ENCODE data around the gene SH2D1B.
"Not testable (repeated sequence)": the region's sequence is repeated elsewhere in the genome, so short reads cannot be mapped to it uniquely, and the experiment has no call there.

The SH2D1B gene

GRCh38 chr1:162412002-162412401 is at the start of gene SH2D1B:
Gene SH2D1B (minus strand): TSS chr1:162412136. CDS start chr1:162412016, 120 bp downstream.
- DNase-seq, result no peak

GRCh38 chr1:162458236-162458635 is 46.3 kb upstream of the SH2D1B start:
- DNase-seq, result no peak

GRCh38 chr1:162456323-162456722 is 44.4 kb upstream of the SH2D1B start:
- DNase-seq, result no peak

GRCh38 chr1:162454361-162454760 is 42.4 kb upstream of the SH2D1B start:
- DNase-seq, result not testable (repeated sequence)

DNA sequence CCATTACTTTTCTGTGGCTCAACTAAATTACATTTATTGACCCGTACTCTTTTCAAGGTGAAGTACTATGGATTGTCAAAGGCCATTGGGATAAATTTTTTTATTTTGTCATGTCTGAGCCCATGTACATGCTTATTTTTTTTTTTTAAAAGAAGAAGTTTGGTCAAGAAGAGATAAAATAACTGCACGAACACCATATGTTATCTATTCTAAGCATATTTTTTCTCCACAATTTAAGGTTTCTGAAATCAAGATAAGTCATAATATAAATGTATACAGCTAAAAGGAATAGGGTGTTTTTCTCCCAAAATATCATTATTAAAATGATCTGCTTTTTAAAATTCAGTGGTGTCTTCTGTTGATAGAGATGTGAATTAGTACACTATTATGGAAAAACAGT is 35.0 kb upstream of the SH2D1B start:
- DNase-seq, result no peak

DNA sequence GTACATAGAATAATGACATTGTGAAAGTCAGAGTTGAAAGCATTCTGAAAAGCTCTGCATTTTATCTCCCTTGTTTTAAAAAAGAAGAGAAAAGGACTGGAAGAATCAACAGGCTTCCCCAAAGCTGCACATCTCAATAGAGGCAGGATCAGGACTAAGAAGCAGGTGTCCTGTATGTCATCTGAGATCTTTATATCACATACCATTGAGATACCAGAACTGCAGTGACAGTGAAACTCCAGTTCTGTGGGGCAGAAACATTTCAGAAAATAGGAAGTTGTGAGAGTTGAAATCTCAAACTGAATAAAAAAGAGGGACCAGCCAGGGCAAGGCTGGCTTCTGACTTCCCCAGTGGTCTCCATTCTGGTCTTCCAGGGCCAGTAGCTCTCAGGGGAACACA is 33.0 kb upstream of the SH2D1B start:
- no peak for DNase-seq

GRCh38 chr1:162432977-162433713 is 21.2 kb upstream of the SH2D1B start:
- DNase-seq, result not testable (repeated sequence)

DNA sequence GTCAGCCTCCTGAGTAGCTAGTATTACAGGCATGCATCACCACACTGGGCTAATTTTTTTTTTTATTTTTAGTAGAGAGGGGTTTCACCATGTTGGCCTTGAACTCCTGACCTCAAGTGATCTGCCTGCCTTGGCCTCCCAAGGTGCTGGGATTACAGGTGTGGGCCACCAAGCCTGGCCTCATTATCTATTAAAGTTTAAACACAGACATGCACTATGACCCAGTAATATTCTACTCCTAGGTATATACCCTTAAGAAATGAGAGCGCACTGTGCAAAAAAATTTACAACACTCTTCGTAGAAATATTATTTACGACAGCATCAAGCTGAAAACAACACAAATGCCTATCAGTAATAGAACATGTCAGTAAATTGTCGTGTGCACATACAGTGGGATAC is 18.6 kb upstream of the SH2D1B start:
- no peak for DNase-seq

- DNase-seq, result no peak
These were observed 10.9 kb upstream of the SH2D1B start for GRCh38 chr1:162422662-162423375.

GRCh38 chr1:162421258-162422164 is 9.6 kb upstream of the SH2D1B start:
- no peak for DNase-seq

- DNase-seq, result no peak
These were observed 8.2 kb upstream of the SH2D1B start for GRCh38 chr1:162420120-162420519.

- not testable (repeated sequence) for DNase-seq
These were observed 7.6 kb upstream of the SH2D1B start for GRCh38 chr1:162419450-162419931.

- not testable (repeated sequence) for DNase-seq
These were observed 6.6 kb upstream of the SH2D1B start for GRCh38 chr1:162418584-162418983.

DNA sequence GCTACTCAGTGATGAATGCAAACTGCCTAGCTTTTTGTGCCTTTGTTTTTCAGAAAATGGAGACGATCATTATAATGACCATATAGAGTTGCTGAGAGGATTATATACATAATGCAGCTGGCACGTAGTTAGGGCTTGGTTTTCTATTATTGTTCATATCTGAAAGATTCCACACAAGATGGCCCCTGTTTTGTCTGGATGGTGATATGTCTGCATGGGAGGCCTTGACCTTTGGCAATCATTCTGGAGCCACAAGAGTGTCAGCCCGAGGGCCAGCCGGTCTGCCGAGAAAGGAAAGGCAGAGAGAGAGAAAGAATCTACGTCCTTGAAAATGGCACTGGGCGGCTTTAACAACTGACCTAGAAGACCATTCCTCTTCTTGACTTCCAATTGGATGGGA is 5.7 kb upstream of the SH2D1B start:
- DNase-seq, result no peak

DNA sequence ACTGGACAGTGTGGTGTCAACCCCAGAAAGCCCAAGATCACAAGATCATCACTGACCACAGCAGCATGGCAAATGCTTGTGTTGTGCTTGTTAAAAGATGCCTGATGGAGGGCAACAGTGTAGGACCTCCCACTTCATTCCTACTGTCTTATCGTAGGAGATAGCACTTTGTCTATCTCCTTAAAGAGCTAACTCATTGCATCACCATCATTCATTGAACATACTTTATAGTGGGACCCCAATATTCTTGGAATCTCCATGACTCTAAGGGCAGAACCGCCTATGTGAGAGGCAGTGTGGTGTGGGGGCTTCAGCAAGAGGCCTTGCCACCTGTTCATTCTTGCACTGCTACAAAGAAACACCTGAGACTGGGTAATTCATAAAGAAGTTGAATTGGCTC is 5.0 kb upstream of the SH2D1B start:
- no peak for DNase-seq

DNA sequence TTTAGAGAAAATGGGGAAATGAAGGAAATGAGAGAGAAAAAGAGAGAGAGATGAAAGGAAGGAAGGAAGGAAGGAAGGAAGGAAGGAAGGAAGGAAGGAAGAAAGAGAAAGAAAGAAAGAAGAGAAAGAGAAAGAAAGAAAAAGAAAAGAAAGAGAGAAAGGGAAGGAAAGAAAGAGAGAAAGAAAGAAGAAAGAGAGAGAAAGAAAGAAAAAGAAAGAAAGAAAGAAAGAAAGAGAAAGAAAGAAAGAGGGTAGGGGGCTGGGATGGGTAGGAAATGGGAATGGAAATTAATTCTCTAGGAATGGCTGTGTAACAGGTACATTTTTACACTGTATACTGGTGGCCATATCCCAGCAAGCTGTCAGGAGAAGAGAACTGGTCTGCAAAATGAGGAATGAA is 4.3 kb upstream of the SH2D1B start:
- no peak for DNase-seq

DNA sequence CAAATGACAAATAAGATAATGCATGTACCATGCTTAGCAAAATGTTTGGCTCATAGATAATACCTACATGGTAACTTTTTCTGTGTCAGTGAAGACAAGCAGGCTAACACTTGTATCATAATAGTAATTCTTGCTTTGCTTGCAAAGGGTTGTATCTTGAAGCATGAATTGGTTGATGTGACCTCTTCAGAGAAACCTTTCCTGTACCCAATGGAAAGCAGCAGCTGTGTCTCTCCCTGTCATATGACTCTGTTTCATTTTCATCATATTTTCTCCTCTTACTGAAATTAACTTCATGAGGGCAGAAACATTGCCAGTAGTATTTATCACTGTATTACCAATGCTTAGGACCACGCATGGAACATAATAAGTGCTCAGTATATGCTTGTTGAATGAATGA is 4.4 kb downstream of the SH2D1B start:
- no peak for DNase-seq

DNA sequence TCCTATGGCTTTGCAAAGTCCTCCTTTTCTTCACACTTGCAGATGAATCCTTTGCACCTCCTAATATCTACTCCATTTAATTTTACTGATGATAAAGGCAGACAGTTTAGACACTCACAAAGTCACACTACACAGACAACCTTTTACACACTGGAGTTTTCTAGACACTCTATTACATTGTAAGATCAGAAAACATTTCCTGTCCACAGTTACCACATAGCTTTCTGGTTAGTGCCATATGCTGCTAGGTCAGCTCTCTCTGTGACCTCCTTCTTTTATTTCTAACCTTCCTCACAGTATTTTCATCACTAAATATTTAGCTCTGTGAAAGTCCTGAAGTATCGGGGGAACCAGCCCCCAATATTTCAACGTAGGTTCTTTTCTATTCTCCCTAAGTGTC is 5.1 kb downstream of the SH2D1B start:
- DNase-seq, result no peak

GRCh38 chr1:162405800-162406199 is 6.1 kb downstream of the SH2D1B start:
- DNase-seq, result no peak

DNA sequence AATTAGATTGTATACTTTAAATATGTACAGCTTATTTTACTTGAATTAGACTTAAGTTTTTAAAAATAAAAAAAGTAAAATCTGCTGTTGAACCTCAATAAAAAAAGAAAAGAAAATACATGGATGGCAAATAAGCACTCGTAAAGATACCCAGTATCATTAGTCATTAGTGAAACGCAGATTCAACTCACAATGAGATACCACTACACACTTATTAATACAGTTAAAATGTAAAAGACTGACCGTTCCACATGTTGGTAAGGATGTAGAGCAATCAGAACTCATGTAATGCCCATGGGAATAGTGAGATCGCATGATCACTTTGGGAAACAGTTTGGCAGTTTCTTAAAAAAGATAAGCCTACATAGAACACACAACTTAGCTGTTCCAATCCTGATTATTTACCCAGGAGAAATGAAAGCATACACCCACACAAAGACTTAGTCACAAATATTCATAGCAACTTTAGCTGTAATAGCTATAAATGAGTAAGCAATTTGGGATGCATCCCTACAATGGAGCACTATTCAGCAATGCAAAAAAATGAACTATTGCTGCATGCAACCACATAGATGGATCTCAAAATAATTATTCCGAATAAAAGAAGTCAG is 7.3 kb downstream of the SH2D1B start:
- no peak for DNase-seq

- DNase-seq, result no peak
These were observed 11.1 kb downstream of the SH2D1B start for GRCh38 chr1:162400790-162401355.

- no peak for DNase-seq
These were observed 12.8 kb downstream of the SH2D1B start for GRCh38 chr1:162398999-162399580.

Data from activated CD4-positive, alpha-beta T cell treated with anti-CD3 and anti-CD28 coated beads, Interleukin-2, Interleukin-6, amounts not matched to agents 100 ng/mL and 50 ng/mL, durations not matched to agents 16 hours and 8 hours (primary cell).